Type B pancreatic cell (in vitro differentiated cells): Measurements from ENCODE around the gene IDH3G. TPM values are rescaled to one million over a fixed set of nuclear protein-coding genes. Genes with fewer than 3 reads are reported as not detected.

Experiments used
- DNase-seq: peaks from one replicate; pipeline ENCODE4 v3.0.0; 2021; ENCODE audit warnings: mixed read lengths; ENCODE audit not compliant: unreplicated experiment; ENCODE audit errors: extremely low spot score
- H3K27ac Mint-ChIP-seq: 2 replicates; pipeline ENCODE4 v1.8.0; 2021; ENCODE audit warnings: mild to moderate bottlenecking, mixed read lengths
- H3K27me3 Mint-ChIP-seq: 2 replicates; pipeline ENCODE4 v1.8.0; 2021; ENCODE audit warnings: mixed read lengths
- H3K36me3 Mint-ChIP-seq: 2 replicates; pipeline ENCODE4 v1.8.0; 2021; ENCODE audit warnings: mixed read lengths
- H3K4me1 Mint-ChIP-seq: one replicate; pipeline ENCODE4 v1.8.0; 2021; ENCODE audit warnings: mixed read lengths; ENCODE audit not compliant: unreplicated experiment
- H3K4me3 Mint-ChIP-seq: 2 replicates; pipeline ENCODE4 v1.8.0; 2021; ENCODE audit warnings: mild to moderate bottlenecking, mixed read lengths
- H3K9me3 Mint-ChIP-seq: 2 replicates; pipeline ENCODE4 v1.8.0; 2021; ENCODE audit warnings: mixed read lengths
- total RNA-seq: library from RNA; stranded (reverse); gene quantifications from 2 replicates; pipeline ENCODE4 v1.2.1, GENCODE V29; 2021; ENCODE audit warnings: low replicate concordance
- TF ChIP-seq, protein P1 (sequence below): fragments of 200-600 bp; sonication (generic); conservative IDR thresholded peaks from 2 replicates; pipeline ENCODE4 v1.5.0; 2021; ENCODE audit warnings: antibody characterized with exemption, mild to moderate bottlenecking

IDH3G gene
- total RNA-seq, 1 donor from 2014 or later, result 50.0 TPM

DNA sequence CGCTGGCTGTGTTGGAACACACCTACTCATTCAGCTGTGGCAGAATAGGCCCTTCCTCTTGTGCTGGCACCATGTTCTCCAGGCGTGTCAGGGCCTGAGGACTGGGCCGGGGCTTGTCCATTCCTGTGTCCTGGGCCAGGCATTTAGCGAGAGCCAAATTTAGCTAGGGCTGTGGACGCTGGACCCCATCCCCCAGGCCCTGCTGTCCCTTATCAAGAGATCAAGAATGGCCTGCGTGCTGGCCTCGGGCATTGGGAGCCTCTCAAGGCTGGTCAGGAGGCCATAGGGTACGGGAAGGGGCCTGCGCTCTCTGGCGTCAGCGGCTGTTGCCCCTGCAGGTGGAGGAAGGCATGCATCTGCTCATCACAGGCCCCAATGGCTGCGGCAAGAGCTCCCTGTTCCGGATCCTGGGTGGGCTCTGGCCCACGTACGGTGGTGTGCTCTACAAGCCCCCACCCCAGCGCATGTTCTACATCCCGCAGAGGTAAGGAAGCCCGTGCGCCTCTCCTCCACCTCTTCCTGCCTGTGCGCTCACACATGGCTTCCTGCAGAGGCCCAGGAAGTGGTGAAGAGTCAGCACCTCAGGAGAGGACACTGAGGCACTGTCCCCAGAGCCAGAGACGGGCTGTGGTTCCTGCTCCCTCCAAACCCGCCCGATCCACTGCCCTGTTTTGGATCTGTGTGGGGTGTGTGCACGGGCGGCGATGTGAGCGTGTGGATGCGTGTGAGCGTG is 54.3 kb downstream of the IDH3G start:
- TF ChIP-seq, protein P1, sequence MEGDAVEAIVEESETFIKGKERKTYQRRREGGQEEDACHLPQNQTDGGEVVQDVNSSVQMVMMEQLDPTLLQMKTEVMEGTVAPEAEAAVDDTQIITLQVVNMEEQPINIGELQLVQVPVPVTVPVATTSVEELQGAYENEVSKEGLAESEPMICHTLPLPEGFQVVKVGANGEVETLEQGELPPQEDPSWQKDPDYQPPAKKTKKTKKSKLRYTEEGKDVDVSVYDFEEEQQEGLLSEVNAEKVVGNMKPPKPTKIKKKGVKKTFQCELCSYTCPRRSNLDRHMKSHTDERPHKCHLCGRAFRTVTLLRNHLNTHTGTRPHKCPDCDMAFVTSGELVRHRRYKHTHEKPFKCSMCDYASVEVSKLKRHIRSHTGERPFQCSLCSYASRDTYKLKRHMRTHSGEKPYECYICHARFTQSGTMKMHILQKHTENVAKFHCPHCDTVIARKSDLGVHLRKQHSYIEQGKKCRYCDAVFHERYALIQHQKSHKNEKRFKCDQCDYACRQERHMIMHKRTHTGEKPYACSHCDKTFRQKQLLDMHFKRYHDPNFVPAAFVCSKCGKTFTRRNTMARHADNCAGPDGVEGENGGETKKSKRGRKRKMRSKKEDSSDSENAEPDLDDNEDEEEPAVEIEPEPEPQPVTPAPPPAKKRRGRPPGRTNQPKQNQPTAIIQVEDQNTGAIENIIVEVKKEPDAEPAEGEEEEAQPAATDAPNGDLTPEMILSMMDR, result no peak
- no peaks in the 10 kb centered on the region for H3K27me3 Mint-ChIP-seq
- H3K4me3 Mint-ChIP-seq, result no peak overlapping the region
- H3K27ac Mint-ChIP-seq, result no peak overlapping the region
- H3K36me3 Mint-ChIP-seq, result no peaks in the 10 kb centered on the region
- no peaks in the 10 kb centered on the region for H3K4me1 Mint-ChIP-seq
- no peak for DNase-seq
- H3K9me3 Mint-ChIP-seq, result no peaks in the 10 kb centered on the region

DNA sequence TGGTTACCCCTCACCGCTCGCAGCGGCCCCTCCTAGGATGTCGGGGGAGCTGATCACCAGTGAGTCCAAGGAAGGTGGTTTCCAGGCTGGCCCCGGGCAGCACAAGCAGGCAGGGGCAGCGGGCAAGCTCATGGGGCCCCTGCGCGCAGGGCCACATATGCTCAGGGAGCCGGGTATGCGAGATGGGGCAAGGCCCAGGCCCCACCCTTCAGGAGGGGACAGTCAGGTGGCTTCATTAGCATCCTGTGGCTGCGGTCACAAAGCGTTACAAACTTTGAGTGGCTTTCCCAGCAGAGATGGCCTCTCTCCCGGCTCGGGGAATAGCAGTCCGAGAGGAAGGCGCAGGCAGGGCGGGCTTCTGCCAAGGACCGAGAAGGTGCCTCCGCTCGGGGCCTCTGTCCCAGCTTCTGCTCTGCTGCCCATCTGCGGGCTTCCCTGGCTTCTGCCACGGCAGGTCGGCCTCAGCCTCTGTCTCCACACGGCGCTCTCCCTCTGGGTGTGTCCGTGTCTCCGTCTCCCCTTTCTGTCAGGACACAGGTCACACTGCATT is 56.0 kb downstream of the IDH3G start:
- Mint-ChIP-seq H3K4me3 (no peak overlapping the region), H3K4me1 (no peaks in the 10 kb centered on the region), H3K9me3 (no peaks in the 10 kb centered on the region)

DNA sequence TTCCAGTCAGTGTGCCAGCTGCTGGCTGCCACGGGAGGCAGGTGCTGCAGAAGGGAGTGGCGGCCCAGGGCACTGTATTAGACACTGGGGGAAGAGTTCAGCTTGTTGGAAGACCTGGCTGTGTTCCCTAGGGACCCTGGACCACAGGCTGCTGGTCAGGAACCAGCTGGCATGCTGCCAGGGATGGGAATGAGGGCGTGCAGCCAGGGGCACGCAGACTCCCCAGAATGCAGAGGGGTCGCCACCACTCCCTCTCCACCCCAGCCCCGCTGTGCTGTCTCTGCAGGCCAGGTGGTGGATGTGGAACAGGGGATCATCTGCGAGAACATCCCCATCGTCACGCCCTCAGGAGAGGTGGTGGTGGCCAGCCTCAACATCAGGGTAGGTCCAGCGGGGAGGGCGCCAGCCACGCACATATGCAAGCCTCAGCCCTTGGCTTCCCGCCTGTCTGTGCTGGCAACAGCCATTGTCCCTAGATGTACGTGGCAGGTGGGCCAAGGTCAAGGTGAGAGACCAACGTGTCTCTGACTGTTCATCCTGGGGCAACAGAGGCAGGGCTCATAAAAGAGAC is 57.2 kb downstream of the IDH3G start:
- Mint-ChIP-seq H3K4me1 (no peaks in the 10 kb centered on the region), H3K27me3 (no peaks in the 10 kb centered on the region), H3K36me3 (no peaks in the 10 kb centered on the region), H3K4me3 (no peak overlapping the region), H3K27ac (no peak overlapping the region), H3K9me3 (no peaks in the 10 kb centered on the region)
- DNase-seq, result no peak
- TF ChIP-seq, protein P1, result no peak

More for the DNA sequence above, 56.0 kb downstream of the IDH3G start:
- Mint-ChIP-seq H3K36me3 (no peaks in the 10 kb centered on the region), H3K27me3 (no peaks in the 10 kb centered on the region), H3K27ac (no peak overlapping the region)
- DNase-seq, result no peak
- TF ChIP-seq, protein P1, result no peak

DNA sequence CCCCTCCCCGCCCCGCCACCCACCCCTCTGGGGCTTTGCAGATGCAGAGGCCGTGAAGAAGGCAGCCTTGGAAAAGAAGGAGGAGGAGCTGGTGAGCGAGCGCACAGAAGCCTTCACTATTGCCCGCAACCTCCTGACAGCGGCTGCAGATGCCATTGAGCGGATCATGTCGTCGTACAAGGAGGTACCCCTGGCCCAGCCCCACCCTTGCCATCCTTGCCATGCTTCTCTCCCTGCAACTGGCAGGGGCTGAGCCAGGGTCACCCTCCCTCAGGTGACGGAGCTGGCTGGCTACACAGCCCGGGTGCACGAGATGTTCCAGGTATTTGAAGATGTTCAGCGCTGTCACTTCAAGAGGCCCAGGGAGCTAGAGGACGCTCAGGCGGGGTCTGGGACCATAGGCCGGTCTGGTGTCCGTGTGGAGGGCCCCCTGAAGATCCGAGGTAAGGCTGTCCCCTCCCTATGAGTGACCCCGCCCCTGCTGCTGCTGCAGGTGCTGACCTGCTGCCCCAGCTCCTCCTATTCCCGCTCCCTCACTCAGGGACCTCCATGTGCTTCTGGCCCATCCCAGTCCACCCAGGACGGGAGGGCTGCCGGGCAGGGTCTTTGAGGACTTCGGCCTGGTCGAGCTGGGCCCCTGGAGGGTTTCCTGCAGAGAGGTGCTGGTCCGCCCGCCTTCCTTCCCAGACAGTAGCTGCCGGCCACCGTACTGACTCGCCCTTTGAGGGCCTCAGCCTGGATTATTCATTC is 57.9 kb downstream of the IDH3G start:
- Mint-ChIP-seq H3K27ac (no peak overlapping the region), H3K4me3 (no peak overlapping the region), H3K9me3 (no peaks in the 10 kb centered on the region)

More for the DNA sequence above, 57.9 kb downstream of the IDH3G start:
- H3K4me1 Mint-ChIP-seq, result no peaks in the 10 kb centered on the region
- DNase-seq, result no peak
- TF ChIP-seq, protein P1, result no peak
- H3K36me3 Mint-ChIP-seq, result peaks cover 4% of the 10 kb centered on the region
- H3K27me3 Mint-ChIP-seq, result no peaks in the 10 kb centered on the region

Other genes with a start within 250 kb of the IDH3G start
- gene CCNQ, start 195.2 kb downstream of the IDH3G start, total RNA-seq, result 19.0 and 19.9 TPM in 2 replicates
- gene DUSP9, start 147.2 kb downstream of the IDH3G start, total RNA-seq, result 5.8 and 9.5 TPM in 2 replicates
- gene PNCK, start 120.6 kb downstream of the IDH3G start, total RNA-seq, result 2.2 and 3.7 TPM in 2 replicates
- 19.9 and 56.8 TPM in 2 replicates for gene SLC6A8, start 106.4 kb downstream of the IDH3G start, total RNA-seq
- 160 and 223 TPM in 2 replicates for gene BCAP31, start 70.0 kb downstream of the IDH3G start, total RNA-seq
- gene ABCD1, start 69.5 kb downstream of the IDH3G start, total RNA-seq, result 6.2 and 8.0 TPM in 2 replicates
- 1.2 and 1.4 TPM in 2 replicates for gene PLXNB3, start 30.1 kb downstream of the IDH3G start, total RNA-seq
- gene SRPK3, start 13.3 kb downstream of the IDH3G start, total RNA-seq, result not detected in 2 replicates
- 271 and 390 TPM in 2 replicates for gene SSR4, start 293 bp upstream of the IDH3G start, total RNA-seq
- gene PDZD4, start 36.2 kb upstream of the IDH3G start, total RNA-seq, result 2.7 and 23.9 TPM in 2 replicates
- gene L1CAM, start 91.8 kb upstream of the IDH3G start, total RNA-seq, result 2.9 and 12.6 TPM in 2 replicates
- gene AVPR2, start 110.3 kb upstream of the IDH3G start, total RNA-seq, result not detected in 2 replicates
- 7.7 and 8.8 TPM in 2 replicates for gene ARHGAP4, start 131.9 kb upstream of the IDH3G start, total RNA-seq
- gene NAA10, start 140.7 kb upstream of the IDH3G start, total RNA-seq, result 73.8 and 82.7 TPM in 2 replicates
- 4.9 and 6.7 TPM in 2 replicates for gene RENBP, start 150.3 kb upstream of the IDH3G start, total RNA-seq
- gene HCFC1, start 177.4 kb upstream of the IDH3G start, total RNA-seq, result 81.2 and 98.0 TPM in 2 replicates
- 14.4 and 15.2 TPM in 2 replicates for gene TMEM187, start 178.4 kb upstream of the IDH3G start, total RNA-seq
- gene IRAK1, start 225.5 kb upstream of the IDH3G start, total RNA-seq, result 83.8 and 86.1 TPM in 2 replicates